ENCODE data around the gene TPCN1.

DNA sequence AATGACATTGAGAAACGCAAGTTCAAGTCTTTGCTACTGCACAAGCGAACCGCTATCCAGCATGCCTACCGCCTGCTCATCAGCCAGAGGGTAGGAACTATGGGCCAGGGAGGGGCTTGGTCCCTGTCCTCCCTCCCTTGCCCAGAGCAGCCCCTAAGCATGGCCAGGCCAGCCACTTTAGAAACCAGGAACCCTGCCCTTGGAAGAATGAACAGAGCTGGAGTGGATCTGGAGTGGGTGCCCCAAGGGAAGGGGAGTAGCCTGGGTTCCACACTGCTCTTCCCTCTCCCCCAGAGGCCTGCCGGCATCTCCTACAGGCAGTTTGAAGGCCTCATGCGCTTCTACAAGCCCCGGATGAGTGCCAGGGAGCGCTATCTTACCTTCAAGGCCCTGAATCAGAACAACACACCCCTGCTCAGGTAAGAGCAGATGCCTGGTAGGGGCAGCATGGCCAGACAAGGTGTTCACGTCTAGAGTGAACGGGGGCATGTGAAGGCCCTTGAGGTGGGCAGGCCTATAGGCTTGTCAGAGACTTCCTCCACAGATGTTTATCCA lies 55.8 kb downstream of the TPCN1 start:
- TF ChIP-seq, protein P1, sequence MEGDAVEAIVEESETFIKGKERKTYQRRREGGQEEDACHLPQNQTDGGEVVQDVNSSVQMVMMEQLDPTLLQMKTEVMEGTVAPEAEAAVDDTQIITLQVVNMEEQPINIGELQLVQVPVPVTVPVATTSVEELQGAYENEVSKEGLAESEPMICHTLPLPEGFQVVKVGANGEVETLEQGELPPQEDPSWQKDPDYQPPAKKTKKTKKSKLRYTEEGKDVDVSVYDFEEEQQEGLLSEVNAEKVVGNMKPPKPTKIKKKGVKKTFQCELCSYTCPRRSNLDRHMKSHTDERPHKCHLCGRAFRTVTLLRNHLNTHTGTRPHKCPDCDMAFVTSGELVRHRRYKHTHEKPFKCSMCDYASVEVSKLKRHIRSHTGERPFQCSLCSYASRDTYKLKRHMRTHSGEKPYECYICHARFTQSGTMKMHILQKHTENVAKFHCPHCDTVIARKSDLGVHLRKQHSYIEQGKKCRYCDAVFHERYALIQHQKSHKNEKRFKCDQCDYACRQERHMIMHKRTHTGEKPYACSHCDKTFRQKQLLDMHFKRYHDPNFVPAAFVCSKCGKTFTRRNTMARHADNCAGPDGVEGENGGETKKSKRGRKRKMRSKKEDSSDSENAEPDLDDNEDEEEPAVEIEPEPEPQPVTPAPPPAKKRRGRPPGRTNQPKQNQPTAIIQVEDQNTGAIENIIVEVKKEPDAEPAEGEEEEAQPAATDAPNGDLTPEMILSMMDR (conservative IDR thresholded peaks at IDR 0.05): no peak
- TF ChIP-seq EZH2 (IDR thresholded peaks at IDR 0.05; ENCODE audit: low read depth): no peak

Data from PC-9 (cell line).